RKO (cell line): ENCODE results near the gene SPNS3.

Source experiments
- DNase-seq: peaks from one replicate; pipeline ENCODE4 v3.0.0-alpha.2; 2016; ENCODE audit warnings: low spot score

The SPNS3 gene, protein sequence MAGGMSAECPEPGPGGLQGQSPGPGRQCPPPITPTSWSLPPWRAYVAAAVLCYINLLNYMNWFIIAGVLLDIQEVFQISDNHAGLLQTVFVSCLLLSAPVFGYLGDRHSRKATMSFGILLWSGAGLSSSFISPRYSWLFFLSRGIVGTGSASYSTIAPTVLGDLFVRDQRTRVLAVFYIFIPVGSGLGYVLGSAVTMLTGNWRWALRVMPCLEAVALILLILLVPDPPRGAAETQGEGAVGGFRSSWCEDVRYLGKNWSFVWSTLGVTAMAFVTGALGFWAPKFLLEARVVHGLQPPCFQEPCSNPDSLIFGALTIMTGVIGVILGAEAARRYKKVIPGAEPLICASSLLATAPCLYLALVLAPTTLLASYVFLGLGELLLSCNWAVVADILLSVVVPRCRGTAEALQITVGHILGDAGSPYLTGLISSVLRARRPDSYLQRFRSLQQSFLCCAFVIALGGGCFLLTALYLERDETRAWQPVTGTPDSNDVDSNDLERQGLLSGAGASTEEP

DNA sequence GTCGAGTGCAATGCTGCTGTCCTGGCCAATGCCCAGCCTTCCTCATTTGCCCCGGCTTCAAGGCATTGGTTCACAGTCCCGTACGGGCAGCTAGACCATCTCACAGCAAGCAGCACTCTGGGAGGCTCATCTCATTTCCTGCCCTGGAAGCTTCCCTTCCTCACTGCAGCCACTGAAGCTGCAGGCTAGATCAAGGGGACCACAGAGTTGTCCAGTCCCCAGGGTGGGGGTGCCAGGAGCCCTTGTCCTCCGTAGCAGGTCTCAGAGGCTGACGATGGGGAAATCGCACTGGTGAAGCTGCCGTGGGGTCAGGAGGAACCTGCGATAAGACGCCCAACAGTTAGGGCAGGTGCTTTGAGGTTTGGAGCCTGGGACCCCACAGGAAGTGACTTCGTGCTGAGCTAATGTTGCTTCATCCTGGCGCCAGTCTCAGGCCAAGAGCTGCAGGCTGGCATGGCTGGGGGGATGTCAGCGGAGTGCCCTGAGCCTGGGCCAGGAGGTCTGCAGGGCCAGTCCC is at the start of gene SPNS3:
Gene SPNS3, plus strand, starts transcription at position 426 of the 517 bp plus-strand sequence. Its CDS starts 28 bp downstream, at position 454.
- DNase-seq: no peak

DNA sequence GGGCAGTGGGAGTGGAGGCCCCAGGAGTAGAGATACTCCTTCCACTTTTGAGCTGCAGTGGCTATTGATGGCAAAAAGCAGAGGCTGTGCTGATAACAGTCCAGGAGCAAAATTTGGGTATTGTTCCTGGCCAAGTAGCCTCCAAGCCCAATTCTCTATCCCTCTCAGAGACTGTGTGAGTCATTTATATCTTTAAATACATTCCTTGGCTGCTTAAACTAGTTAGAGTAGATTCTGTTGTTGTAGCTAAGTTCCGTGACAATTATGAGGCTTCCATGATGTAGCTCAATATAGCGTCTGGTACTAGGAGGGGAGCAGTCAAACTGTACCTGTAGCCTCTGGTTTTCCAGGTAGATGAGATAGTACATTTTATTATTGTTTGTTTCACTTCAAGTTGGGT is 47.3 kb upstream of the SPNS3 start:
- DNase-seq: no peak

DNA sequence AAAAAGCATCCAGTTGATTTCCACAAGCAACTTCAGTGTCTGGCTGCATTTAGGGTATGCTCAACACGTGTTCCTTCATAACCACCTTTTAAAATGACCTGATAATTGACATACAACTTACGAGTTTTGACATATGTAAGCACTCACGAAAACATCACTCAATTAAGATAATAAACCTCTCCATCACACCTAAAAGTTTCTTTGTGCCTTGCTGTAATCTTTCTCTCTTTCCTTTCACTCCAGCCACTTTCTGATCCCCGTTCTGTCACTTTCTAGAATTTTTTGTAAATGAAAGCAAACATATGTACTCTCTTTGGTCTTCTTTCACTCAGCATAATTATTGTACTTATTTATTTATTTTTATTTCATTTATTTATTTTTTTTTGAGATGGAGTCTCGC is 46.6 kb upstream of the SPNS3 start:
- DNase-seq: no peak

DNA sequence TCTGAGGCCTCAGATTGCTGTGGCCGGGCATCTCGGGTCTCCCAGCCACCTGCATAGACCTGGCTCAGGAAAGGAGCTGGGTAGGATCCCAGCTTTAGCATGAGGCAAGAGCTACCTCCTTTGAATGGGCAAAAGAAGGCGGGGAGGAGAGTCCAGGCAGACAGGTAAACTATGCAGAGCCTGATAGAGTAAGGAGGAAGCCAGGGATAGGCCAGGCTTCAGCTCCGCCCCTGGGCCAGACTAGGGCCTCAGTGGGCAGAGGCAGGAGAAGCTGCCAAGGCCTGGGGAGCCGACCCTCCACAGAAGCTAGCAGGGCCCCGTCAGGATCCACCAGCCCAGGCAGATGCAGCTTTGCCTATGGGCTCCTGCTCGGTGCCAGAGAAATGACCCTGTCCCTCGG is 44.7 kb upstream of the SPNS3 start:
- DNase-seq: no peak

DNA sequence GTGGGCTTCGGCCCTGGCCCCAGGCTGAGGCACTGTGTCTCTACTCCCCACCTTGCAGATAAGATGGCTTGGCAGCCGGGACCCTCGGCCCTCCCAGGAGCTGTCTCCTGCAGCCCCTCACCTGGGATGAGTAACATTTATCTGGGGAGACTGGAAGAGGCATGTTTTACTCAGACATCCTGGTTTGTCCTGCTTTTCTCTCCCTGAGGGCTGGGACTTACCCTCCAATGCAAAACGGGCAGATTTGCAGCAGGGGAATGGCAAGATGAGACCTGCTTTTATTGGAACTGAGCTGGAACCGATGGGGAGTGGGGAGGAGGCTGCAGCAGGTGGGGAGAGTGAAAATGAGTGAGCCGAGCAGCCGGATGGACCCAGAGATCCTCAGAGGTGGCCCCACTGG is 39.9 kb upstream of the SPNS3 start:
- no peak for DNase-seq

DNA sequence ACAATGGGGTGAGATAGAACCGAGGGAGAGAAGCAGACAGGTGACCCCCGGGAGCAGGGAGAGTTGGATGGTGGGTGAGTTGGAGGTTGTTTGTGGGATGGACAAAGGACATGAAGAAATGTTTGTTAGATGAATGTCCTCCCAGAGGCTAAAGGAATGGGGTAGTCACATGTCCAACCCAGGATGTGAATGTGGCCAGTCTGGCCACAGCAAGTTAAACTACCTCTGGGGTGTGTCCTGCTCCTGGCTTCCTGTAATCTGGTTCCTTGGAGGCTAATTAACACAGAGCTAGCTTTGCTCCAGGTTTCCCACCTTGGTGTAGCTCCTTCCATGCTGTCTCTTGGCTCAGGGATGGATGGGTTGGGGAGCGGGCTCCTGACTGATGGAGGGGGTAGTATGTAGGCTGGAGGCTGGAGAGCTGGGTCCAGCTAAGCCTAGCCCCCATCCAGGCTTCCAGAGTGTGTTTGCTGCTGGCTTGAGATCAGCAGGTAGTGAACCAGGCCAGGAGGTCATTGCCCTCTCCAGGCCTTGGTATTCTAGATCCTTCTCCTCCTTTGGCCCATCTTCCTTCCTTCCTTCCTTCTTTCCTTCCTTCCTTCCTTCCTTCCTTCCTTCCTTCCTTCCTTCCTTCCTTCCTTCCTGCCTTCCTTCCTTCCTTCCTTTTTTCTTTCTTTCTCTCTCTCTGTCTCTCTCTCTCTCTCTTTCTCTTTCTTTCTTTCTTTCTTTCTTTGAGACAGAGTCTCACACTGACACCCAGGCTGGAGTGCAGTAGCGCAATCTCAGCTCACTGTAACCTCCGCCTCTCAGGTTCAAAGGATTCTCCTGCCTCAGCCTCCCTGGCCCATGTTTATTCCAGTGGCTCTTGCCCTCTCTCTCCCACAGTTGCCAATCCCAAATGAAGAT is 39.3 kb upstream of the SPNS3 start:
- no peak for DNase-seq

DNA sequence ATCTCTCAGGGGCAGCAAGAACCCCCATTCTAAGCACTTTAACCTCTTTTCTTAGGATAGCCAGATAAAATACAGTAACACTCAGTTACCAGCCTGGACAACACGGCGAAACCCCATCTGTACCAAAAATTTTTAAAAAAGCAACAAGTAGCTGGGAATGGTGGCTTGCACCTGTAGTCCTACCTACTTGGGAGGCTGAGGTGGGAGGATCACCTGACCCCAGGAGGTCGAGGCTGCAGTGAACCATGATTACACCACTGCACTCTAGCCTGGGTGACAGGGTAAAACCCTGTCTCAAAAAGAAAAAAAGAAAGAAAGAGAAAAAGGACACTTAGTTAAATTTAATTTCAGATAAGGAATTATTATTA is 38.6 kb upstream of the SPNS3 start:
- DNase-seq: no peak

DNA sequence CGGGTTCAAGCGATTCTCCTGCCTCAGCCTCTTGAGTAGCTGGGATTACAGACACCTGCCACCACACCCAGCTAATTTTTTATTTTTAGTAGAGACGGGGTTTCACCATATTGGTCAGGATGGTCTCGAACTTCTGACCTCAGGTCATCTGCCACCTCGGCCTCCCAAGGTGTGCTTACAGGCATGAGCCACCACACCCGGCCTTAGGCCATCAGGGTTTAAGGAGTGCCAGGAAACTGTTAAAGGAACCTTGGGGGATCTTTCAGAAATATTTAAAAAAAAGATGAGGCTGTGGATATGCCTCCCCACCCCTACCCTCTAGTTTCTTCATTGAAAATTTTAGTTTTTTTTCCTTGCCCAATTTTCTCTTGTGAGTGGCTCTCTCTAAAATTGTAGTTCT is 35.9 kb upstream of the SPNS3 start:
- DNase-seq: no peak

DNA sequence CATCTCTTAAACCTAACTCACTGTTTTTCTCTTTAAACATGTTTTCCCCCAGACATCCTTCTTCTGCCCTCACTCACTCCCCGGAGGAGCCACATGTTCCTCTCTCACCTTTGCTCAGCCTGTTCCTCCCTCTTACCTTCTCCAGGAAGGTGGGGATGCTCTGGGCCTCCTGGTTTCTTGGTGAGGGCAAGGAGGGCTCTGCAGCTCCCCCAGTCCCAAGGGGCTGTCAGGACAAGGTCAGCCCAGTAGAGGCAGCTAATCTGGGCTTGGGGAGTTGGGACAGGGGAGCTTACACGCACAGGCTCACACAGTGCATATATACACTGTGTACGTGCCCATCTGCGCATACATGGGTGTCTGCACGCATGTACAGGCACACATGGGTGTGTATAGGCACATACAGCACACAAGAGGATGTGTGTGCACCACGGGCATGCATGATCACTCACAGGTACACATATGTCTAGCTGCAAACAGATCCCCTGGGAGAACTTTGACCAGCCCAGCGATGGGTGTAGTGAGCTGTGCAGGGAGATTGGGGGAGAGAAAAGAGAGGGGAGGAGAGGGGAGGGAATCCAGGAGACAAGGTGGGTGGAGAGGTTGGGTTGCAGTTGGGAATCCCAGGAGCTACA is 28.6 kb upstream of the SPNS3 start:
- DNase-seq: no peak

DNA sequence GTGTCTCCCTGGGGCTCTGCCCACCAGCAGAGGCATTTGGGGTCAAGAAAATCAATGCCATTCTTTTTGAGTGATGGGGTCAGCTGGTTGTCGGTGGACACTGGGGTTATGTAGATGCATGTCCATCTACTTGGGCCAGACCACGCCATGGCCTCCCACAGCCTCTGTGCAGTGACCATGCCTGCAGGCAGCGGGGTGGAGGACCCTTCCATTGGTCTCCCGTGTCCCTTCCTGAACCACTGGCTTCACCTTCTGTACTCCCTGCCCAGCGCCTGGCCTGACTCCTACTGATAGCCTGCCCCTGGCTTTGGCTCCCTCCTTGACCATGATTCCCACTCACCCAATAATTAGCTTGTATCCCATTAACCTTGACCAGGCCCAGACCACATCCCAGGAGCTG is 28.0 kb upstream of the SPNS3 start:
- no peak for DNase-seq

DNA sequence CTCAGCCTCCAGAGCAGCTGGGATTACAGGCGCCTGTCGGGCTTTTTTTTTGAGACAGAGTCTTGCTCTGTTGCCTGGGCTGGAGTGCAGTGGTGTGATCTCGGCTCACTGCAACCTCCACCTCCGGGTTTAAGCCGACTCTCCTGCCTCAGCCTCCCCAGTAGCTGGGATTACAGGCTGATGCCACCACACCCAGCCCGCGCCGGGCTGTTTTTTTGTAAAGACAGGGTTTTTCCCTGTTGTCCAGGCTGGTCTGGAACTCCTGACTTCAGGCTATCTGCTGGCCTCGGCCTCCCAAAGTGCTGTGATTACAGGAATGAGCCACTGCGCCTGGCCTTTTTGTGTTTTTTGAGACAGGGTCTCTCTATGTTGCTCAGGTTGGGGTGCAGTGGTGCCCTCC is 27.4 kb upstream of the SPNS3 start:
- DNase-seq: no peak

DNA sequence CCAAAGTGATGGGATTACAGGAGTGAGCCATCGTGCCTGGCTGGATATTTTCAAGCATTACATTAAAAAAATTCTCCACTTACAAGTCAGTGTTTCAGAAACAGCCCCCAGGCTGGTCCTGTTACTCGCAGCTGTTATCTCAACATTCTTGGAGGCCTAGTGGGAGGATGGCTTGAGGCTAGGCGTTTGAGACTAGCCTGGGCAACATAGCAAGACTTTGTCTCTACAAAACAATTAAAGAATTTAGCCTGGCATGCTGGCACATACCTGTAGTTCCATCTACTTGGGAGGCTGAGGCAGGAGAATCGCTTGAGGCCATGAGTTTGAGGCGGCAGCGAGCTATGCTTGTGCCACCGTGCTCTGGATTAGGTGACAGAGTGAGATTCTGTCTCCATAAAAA is 26.5 kb upstream of the SPNS3 start:
- DNase-seq: no peak

DNA sequence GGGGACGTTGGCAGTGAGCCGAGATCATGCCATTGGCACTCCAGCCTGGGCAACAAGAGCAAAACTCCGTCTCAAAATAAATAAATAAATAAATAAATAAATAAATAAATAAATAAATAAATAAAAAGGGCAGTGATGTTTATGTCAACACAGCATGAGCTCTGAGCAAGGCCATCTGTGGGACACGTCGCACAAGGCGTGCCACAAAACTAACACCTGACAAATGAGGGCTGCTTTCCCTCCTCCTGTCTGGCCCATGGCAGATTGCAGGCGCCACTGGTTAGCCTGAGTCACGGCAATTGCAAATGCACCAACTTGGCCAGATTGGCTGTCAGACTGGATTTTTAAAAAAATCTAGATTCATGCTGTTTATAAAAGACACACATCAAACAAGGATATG is 25.9 kb upstream of the SPNS3 start:
- DNase-seq: peak; percentile 16

DNA sequence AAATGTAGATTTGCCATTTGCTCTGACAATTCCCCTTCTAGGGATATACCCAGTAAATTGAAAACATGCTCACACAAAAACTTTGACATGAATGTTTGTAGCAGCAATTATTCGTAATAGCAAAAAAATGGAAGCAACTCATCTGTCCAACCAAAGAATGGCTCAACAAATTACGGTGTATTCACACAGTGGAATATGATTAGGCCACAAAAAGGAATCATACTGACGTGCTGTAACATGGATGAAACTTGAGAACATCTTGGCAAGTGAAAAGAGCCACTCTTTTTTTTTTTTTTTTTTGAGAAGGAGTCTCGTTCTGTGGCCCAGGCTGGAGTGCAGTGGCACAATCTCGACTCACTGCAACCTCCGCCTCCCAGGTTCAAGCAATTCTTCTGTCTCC is 24.1 kb upstream of the SPNS3 start:
- no peak for DNase-seq

DNA sequence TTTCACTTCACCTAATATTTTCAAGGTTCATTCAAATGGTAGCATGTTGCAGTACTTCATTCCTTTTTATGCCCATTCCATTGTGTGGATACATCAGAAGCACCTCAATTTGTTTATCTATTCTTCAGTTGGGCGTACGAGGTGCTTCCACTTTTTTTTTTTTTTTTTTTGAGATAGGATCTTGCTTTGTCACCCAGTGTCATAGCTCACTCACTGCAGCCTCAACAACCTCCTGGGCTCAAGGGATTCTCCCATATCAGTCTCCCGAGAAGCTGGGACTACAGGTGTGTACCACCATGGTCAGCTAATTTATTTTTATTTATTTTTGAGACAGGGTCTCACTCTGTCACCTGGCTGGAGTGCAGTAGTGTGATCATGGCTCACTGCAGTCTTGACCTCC is 22.5 kb upstream of the SPNS3 start:
- DNase-seq: no peak

DNA sequence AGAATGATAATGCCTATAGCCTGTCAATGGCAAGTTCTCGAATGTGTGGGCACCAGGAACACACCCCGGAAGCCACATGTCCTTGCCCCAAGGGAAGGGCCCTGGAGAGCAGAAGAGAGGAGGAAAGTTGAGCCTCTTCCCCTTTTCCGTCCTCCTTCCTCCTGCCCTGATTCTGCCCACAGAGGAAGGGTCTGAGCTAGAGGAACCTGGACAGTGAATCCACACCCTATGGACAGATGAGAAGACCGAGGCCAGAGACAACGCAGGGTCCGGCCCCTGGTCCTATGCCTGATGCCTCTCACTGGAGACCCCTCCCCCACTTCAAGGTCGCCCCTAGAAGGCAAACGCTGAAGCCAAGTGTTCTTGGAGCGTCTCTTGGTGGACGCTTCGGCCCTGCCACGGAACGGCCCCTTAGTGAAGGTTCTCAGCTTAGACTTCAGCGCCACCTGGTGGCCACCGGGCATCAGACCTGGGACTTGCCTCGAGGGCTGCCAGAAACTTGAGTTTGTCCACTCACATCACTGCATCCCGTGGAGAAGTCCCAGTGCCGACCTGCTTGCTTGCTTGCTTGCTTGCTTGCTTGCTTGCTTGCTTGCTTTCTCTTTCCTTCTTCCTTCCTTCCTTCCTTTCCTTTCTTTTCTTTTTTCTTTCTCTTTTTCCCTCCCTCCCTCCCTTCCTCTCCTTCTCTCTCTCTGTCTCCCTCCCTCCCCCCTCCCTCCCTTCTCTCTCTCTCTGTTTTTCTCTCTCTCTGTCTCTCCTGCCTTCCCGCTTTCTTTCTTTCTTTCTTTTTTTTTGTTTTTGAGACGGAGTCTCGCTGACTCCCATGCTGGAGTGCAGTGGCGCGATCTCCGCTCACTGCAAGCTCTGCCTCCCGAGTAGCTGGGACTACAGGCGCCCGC is 20.6 kb upstream of the SPNS3 start:
- peak; percentile 87 for DNase-seq

DNA sequence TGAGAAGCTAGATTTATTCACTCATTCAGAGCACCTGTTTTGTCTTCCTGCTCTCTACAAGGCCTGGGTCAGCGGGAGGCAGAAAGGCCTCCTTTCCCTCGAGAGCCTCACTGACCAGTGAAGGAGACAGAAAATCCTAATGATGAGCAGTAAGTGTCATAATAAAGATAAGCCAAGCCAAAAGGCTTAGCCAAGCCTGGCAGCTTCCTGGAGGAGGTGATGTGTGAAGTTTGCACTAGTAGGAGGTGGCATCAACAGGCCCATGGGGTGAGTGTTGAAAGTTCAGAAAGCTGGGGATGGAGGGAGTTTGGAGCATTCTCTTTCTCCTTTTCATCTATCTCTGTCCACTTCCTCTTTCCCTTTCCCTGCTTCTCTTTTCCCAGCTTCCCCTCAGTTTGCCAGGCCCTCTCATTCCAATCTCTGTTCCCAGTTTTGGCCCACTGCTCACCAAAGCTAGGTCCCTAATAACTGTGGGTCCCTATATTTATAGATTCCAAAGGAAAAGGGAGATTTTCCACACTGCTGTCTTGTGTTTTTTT is 16.5 kb upstream of the SPNS3 start:
- DNase-seq: no peak

DNA sequence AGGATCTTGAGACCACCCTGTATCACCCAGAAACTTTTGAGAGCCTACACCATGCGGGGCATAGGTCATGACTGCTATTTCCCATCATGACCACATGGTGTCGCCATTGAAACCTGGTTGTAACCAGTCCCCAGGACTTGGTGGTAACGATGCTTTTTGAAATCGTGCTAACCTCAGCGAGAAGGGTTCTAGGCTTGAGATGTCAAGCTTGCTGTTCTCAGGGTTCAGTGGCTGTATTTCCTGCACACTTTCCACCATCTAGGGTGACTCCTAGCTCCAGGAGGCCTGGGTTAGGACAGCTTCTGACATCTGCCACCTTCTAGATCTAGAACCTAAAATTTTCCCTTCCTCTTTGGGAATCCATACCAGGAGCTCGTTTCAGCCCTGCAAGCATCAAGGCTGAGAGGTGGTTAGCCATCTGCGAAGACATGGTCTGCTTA is 13.0 kb upstream of the SPNS3 start:
- DNase-seq: peak; percentile 77

DNA sequence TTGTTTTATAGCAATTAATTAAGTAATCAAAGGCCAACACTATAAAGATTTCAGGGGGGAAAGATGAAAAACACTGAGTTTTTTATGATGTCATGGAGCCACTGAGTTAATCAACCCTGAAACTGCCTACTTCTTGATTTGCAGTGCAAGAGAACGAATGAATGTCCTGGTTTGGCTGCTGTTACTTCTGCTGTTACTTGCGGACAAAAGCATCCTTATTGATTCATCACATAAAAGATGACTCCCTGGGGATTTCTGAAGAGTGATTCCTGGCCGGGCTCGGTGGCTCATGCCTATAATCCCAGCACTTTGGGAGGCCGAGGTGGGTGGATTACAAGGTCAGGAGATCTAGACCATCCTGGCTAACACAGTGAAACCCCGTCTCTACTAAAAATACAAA is 10.9 kb upstream of the SPNS3 start:
- no peak for DNase-seq

DNA sequence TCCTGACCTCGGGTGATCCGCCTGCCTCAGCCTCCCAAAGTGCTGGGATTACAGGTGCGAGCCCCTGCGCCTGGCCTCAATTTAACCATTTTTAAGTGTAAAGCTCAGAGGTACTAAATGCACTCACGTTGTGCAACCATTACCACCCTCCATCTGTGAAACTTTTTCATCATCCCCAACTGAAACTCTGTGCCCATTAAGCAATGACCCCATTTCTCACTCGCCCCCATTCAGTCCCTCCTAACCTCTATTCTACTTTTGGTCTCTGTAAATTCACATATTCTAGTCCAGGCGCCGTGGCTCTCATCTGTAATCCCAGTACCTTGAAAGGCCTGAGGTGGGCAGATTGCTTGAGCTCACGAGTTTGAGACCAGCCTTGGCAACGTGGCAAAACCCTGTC is 8.3 kb upstream of the SPNS3 start:
- DNase-seq: no peak
